ENCODE data around the gene PPP2R2B.

Gene PPP2R2B

DNA sequence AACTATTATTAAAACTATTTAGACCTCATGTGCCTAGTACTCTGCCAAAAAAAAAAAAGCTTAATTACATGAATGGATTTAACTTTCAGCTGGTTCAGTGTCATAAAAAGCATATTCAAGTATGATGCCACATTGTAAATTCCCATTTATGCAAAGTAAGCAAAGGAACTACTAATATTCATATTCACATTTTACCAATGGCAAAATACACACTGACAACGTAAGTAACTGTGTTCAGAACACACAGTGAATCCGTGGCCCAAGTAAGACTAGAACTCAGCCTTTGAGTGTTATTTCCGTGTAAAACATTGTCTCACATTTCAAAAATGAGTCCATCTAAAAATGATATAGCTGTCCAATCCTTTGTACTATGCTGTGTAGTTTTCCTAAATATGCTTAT lies 56.8 kb downstream of the PPP2R2B start:
- DNase-seq, result no peak

DNA sequence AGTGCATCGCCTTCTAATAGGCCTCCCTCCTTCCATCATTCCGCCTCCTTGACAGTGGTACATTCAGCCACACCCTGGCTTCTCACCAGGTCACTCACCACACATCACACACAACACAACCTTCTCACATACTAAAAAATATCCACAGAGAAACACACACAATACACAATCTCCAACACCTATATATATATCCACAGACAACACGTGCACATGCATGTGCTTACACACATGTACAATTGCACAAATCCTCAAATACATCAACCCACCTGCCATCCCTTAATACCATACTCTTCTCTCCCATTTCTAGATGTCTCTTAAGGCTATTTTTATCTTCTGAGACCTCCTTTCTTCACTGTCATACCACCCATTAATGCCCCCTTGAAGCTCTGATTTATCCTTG lies 57.6 kb downstream of the PPP2R2B start:
- no peak for DNase-seq

DNA sequence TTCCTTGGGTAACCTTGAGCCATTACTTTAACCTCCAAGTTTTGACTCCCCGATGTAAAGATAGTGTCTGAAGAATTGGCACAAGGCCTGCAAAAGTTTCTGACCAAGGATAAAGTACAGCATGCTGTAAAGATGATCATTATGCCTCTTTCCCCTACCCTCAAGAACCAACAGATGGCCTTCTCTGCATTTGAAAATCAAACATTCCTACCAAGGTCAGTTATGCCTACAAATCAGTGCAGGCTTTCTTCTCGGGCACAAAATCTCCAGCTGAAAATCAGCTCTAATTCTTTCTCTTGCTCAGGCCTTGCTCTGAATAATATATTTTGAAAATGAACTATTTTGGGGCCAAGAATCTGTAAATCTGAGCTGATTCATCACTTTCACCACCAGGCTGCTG lies 59.7 kb downstream of the PPP2R2B start:
- DNase-seq, result no peak

DNA sequence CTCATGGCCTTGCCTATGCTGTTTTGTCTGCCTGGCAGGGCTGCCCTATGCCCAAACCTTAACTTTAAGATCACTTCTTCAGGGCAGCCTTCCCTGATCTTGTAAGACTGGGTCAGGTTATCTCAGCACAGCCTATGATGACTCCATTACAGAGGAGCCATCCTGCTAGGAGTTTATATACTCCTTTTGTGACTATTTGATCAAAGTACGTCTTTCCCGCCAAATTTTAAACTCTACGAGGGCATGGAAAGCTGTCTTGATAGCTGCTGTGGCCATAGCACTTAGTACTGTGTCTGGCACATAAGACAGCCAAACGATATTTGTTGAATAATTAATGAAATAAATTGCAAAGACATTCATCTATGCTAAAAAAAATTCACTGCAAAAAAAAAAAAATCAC lies 60.6 kb downstream of the PPP2R2B start:
- no peak for DNase-seq

DNA sequence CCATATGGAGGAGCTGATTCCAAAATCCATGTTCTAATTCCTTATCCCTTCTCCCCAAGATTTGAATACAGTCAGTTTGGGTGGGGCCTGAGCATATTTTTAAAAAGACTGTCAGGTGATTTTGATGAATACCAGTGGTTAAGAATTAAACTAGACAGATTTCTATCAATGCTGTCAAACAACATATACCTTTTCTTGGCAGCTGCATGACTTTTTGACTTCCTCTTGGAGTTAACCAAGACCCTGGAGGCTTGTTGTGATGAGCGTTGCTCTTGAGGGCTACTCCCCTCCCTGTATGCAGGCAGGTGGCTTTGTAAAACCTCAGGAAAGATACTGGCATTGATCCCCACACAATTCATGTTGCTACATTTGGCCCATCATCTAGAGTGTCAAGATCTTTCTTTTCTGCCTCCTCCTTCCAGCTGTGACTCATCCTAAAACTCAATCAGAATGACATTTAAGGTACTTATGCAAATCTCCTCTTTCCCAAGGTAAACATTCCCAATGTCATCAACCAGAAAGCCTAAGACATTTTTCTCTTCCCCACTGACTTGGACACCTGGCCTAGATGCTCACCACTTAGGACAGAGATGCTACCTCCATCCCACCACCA lies 61.7 kb downstream of the PPP2R2B start:
- no peak for DNase-seq

DNA sequence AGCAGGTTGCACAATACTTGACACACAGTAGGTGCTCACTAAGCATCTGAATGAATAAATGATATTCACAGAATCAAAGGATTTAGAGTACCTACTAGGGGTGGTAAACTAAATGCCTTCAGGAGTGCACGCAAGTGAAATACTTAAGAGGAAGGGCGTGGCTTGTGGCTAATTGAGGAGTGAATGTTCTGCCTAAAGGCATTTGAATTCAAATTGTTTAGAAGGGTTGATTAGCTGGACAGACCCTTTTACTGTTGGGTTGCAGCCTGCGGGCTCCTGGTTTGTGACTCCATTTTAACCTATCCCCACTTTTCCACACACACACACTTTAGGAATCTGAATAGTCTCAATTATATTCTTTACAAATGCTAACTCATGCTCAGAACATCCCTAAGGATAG lies 63.1 kb downstream of the PPP2R2B start:
- no peak for DNase-seq

DNA sequence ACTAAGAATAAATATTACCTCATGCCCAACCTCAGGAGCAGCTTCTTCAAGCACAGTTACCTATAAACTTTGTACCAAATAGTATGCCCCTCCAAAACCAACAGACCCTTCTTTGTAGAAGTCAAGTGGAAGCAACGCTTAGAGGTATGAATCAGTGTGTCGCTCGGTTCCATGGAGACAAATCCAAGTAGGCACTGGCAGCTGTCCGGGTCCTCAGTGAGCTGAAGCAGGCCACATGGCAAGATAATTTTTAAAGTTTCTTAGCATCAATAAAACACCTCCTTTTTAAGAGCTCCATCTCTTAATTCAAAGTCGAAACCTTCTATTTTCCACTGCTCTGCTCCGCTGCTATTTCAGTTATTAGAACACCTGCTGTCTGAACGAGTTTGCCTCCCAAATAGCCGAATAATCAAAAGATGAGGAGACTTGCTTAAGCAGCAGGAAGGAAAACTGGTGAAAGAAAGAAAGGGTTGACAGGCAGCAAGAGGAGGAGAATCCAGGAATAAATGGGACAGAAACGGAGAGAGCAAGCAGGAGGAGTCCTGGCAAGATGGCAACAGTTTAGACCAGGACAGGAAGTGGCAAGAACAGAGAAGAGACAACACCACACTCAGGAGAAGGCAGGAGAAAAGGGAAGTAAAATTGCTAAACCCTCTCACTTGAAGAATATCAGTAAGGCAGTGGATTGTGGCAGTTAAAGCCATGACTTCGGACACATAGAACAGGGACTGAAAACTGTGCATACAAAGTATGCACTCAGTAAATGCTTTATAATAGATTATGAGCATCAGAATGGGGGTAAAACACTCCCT lies 65.0 kb downstream of the PPP2R2B start:
- peak; percentile 88 to 93 for DNase-seq

DNA sequence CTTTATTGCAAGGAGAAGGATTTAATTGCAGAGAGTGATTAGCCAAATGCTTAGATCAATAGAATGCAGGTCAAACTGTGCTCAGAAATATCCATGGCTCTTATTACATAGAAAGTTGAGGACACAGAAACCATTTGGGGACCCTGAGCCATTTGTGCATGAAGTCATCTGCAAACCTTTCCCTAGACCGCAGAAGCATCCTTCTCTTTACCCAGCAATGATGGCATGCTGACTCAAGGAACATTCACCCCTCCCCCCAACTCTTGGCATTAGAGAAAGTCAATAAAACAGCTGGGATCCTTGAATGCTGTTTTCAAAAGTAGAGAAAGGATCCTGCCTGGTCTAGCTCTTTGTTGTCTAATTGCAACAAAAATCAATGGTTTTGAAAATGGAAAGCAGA lies 73.5 kb downstream of the PPP2R2B start:
- DNase-seq, result no peak

DNA sequence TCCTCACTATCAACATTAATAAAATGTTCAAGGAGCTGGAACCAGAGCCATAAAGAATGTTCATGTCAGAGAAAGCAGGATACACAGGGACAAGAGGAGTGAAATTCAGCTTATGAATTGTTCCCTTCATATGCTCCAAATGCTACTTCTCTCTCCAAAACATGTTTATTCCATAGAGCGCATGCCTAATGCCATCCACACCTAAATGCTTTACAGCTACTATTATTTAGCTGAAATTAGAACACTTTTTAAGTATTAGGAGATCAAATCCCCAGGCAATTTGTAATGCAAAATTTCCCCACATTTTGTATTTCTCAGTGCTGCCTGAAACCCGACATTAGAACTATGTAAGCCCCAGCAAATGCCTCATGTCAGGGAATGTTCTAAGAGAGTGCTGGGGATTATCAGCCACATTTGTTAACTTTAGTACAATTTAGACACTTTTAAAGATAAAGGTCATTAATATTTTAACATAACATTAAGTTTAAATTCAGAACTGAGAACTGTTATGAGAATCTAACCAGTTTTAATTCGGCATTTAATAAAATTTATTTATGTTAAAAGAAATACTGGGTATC lies 75.5 kb downstream of the PPP2R2B start:
- no peak for DNase-seq

DNA sequence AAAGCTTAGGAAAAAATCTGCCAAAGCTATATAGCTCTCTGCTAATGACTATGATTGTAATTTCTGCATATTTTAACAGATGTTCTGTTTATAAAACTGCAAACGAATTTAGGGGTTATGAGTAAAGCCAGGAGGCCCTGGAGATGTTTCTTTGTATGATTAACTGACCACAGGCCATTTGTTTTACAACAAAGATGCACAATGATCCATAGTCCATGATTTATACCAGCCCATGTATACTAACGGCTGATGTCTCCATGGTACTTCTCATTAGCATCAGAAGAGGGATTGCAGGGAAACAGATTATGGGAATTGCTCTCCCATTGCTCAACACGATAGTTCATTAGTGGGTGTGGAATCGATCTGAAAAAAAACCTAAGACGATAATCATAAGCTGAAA lies 78.9 kb downstream of the PPP2R2B start:
- DNase-seq, result no peak

DNA sequence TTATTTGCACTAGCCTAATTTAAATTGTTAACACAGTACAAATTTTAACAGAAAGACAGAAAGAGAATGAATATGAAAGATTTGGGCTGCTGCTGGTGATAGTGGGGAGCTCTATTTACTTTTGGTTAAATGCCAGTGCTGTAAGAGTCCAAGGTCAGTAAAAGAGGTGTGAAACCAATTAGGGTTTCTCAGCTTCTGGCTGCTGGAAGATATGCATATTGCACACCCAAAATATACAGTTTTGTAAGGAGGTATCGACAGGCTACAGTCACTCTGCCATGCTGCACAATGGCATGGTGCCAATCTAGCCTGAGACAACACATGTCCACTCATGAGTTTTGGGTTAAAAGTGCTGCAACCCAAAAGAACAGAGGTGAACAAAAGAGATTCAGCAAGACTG lies 79.3 kb downstream of the PPP2R2B start:
- no peak for DNase-seq

DNA sequence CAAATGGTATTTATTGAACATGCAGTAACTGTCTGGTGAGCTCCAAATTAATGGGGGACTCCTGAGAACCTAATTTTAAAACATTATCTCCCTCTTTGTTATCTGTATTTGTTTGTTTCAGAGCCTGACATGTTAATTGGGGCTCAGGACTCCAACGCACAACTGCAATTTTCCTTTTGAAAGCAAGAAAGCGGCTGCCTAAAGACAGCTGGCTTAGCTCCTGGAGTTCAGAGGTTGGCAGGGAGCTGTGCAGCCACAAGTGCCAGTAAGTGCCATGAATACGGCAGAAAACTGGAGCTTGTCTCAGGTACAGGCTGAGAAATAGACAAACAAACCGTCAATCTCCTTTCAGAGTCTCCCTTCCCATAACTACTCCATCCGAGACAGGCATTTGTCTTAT lies 80.9 kb downstream of the PPP2R2B start:
- no peak for DNase-seq

DNA sequence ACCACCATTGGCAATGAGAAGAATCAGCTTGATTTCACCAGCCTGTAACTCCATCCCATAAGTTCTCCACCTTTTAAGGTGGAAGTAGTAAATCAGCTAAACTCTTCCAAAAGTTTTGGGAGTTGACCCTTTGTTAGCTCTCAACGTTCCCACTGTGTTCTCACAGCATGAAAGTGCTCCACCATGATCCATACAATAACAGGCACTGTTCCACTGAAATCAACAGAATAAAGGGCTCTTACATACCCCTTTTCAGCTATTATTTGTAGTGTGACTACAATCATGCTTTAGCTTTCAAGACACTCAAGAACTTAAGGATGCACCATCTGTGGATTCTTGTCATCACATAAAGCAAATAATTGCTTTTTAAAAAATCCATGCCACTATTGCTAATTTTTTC lies 81.6 kb downstream of the PPP2R2B start:
- no peak for DNase-seq

DNA sequence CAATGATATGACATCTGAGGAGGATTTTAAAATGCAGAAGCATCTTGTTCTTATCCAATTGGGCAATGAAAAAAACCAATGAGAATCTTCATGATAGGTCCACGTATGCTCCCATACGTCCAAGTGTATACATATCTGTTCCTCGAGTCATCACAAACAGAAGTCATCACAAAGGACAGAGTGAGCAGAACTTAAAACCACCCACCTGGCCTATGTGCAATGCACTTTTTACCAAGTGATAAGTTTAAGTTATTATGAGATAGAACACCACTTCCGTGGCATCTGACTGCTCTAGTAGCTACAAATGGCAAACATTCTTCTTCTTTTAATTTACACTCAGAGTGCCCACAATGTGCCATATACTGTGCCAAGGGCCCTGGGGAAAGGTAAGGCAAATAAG lies 82.4 kb downstream of the PPP2R2B start:
- DNase-seq, result no peak

DNA sequence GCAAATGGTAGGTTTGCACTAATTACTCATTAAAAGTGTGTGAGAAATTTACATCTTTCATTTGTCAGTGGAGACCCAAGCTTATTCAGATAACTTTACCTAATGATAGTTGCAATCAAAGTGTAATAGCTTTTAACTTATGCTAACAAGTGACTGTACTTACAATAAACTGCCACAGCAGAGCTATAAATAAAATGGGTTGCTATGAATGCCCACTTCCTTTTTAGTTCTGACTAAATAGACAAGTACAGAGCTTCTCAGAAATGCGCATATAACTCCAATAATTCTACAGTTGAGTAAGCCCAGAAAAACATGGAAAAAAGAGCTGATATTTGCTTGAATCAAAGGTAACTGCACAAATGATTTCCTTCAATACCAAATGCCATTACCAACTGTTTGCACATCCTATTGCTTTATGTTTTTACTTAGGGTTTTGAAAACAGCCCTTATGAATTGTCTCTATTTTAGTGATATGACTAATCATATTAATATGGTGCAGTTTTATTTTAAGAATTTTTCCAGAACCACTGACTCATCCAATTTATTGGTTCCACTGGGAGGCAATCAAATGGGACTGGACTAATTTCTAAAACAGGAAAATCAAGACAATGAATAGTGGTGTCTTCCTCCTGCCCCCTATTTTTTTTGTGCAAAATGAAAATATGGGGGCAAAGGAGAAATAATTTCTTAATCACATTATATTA lies 84.1 kb downstream of the PPP2R2B start:
- peak; percentile 20 to 33 for DNase-seq

DNA sequence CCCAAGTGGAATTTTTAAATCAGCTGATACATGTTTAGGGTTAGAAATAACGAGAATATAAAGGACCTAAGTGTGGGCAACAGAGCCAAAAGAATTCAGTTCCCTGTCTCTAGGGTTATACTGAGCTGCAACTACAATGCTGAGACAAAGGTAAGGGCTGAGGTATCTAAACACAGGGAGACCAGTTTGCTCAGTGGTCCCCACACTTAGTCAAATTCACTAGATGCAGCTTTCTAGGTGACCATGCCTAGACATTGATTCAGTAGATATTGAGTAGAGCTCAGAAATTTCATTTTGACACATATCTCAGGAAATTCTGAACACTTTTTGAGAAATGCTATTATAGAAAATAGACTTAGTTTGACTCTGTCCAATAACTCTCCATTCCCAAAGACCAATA lies 84.8 kb downstream of the PPP2R2B start:
- no peak for DNase-seq

DNA sequence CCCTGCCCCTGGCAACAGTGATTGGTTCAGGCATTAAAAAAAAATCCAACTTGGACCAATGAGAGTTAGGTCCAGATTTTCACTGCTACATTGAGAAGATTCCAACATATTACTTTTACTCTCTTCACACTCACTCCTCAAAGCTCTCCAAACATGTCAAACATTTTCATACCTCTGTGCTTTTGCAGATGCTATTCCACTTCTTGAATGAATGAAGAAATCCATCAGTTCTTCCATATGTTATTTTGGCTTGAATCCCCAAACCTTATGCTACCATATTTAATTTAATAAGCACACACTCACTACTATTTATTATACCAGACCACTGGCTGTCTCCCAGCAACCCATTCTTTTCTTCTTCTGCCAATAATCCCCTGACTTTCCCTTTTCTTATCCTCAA lies 87.1 kb downstream of the PPP2R2B start:
- no peak for DNase-seq

DNA sequence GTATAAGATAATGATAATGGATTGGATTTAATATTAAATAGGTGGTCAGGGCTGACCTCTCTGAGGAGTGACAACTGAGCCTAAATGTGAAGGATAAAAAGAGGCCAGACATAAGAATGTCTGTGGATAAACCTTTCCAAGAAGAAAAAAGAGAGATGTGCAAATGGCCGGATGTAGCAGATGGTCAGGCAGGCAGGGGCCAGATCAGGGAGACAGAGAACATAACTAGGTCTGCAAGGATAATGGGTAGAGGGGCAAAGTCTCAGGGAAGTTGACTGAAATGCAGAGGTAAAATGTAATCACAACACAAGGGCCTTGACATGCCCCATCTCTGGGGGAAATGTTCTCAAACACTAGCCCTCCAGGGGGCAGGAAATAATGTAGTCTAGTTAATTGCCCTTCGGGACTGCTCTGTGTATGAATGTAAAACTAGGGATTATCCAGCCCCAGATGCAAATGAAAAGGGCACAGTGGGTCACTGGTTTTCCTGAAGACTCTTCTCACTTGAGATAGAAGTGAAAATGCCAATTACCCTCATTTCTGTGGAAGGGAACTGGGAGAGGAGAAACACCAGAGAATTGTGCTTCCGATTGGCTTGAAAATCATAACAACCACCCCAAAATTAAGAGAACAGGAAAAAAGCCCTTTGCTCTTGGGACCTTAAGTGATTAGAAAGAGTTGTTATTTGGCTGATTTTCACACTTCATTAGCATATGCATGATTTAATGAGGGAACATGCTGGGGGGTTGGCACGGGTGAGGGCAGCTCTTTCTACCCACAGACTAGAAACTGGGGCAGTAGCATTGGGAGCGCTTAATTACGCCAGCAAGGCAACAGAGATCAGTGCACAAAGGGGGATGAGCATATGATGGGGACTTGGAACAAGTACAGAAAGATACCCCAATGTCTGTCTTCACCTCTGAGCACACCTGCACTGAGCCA lies 88.6 kb downstream of the PPP2R2B start:
- no peak for DNase-seq

DNA sequence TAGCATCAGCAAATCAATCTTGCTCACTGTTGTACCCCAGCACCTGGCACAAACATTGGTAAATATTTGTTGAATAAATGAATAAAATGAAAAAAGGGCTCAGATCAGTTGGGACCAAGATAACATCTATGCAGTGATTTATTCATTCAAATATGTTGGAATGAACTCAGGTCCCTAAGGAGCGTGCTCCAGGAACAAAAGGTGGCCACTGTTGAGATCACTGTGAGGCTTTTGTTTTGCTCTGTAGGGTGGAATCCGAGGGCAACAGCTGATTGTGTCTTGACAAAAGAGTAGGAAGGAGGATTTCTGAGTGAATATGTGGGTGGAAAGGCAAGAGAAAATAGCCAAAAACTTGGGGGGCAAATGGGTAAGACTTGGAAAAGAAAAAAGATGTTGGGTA lies 89.7 kb downstream of the PPP2R2B start:
- DNase-seq, result no peak

DNA sequence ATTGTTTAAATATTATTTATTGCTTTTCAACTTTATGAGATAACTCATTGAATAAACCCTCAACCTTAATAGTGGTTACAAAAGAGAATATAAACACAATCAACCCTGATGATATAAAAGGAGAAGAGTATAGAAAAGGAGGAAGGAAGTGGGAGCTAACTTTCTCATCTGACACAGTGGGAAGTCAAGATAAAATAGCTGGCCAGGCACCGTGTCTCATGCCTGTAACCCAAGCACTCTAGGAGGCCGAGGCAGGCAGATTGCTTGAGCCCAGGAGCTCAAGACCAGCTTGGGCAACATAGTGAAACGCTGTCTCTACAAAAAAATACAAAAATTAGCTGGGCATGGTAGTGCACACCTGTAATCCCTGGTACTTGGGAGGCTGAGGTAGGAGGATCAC lies 93.5 kb downstream of the PPP2R2B start:
- DNase-seq, result peak; percentile 48 to 81

DNA sequence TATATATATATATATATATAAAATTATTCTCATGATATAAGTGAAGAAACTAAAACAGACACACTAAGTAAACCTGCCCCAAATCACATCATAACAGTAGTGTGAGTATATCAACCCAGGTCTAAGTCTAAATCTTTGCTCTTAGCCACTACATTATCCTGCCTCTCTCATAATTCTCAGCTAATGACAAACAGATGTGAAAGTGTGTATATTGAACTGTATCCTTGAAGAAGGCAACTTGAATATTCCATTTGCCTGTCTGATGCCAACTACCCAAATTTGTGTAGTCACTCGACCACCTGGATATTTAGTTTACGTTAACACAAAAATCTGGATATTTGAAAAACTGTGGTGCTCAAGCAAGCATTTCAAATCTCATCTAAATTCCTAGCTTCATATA lies 97.4 kb downstream of the PPP2R2B start:
- no peak for DNase-seq

DNA sequence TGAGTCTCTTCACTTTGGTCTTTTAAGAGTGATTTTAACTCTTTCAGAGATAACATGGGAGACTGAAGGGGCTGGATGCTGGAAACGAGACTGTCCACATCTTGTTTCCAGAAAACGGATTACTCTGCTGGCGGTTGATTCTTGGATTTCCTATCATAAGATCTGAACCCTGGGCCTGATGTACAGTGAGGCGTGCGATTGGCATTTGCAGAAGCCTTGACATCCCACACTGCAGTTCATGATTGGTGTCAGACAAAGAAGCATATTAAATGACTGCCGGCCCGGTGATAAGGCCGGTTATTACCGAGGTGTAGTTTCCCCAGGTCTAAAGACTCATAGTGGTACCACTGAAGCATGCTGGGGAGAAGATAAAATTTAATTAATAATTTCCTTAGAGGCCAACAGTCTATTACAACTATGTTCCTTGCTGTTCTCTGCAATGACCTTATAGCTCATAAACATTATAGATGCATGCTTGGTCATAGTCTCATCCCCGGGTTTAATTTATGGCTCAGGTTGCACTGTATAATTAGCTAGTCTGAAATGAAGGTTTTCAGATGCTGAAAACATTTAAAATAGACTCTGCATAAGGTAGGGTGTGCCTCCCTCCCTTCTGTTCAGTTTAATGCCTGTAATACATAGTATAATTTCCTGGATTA lies 99.2 kb downstream of the PPP2R2B start:
- DNase-seq, result no peak
